A549 (cell line): Measurements from ENCODE around the gene PDCD1. TPM values are rescaled to one million over a fixed set of nuclear protein-coding genes. Genes with fewer than 3 reads are reported as not detected.

Source experiments
- ATAC-seq, 2 experiments: fragments of 200-7000 bp in 1 of 2; fragments of >200 bp in 1 of 2; cut with Nextera tagmentation in 1 of 2; cut with Tn5 transposase in 1 of 2; 3 replicates each; pipeline versions ENCODE4 v1.8.0 to v1.9.1; 2018 to 2020; ENCODE audit warnings: mild to moderate bottlenecking in 1 of 2, moderate library complexity in 1 of 2
- CTCF ChIA-PET: fragments of 300-600 bp; sonication (Branson Sonifier 250); formaldehyde crosslinking; extraction: SDS; loops from one replicate; lab custom pipeline; 2021; ENCODE audit warnings: antibody characterized with exemption, inconsistent platforms; lab: Yijun Ruan, JAX
- POLR2A ChIA-PET: fragments of 350-600 bp; formaldehyde crosslinking; extraction: SDS; loops from one replicate; lab custom pipeline; 2021; ENCODE audit warnings: antibody characterized with exemption, inconsistent platforms; lab: Yijun Ruan, JAX
- DNase-seq, 2 experiments: peaks; one replicate each; pipeline versions ENCODE4 v3.0.0 to v3.0.0-alpha.2; 2011 to 2016; ENCODE audit warnings: low read depth in 1 of 2, low spot score in 1 of 2
- FAIRE-seq: peaks from 2 replicates; lab custom pipeline; 2011; peaks lifted over from hg19 to GRCh38; lab: Jason Lieb, UNC
- H3K27ac ChIP-seq, 2 experiments: fragments of >200 bp; sonication (Bioruptor Twin); formaldehyde crosslinking; 3 replicates each; pipeline ENCODE4 v1.5.1; 2016 to 2017
- H3K4me1 ChIP-seq: fragments of >200 bp; sonication (Bioruptor Twin); formaldehyde crosslinking; 3 replicates; pipeline ENCODE4 v1.6.1; 2016
- H3K4me2 ChIP-seq: fragments of >200 bp; sonication (Bioruptor Twin); formaldehyde crosslinking; 3 replicates; pipeline ENCODE4 v1.6.1; 2016
- H3K4me3 ChIP-seq: fragments of >200 bp; sonication (Bioruptor Twin); formaldehyde crosslinking; 3 replicates; pipeline ENCODE4 v1.5.1; 2016
- H3K9me3 ChIP-seq: fragments of >200 bp; sonication (Bioruptor Twin); formaldehyde crosslinking; 3 replicates; pipeline ENCODE4 v1.6.1; 2016
- BCL3 ChIP-seq: fragments of >200 bp; sonication (Bioruptor Twin); formaldehyde crosslinking; IDR thresholded peaks from 3 replicates; pipeline ENCODE4 v1.6.1; 2016
- CBX8 ChIP-seq: fragments of 200-600 bp; sonication (generic); IDR thresholded peaks from 2 replicates; pipeline ENCODE4 v1.6.1; 2016
- CHD4 ChIP-seq: fragments of 200-600 bp; sonication (generic); IDR thresholded peaks from 2 replicates; pipeline ENCODE4 v1.6.1; 2016; ENCODE audit warnings: antibody characterized with exemption, mild to moderate bottlenecking, borderline replicate concordance
- EHMT2 ChIP-seq: fragments of 200-600 bp; sonication (generic); IDR thresholded peaks from 2 replicates; pipeline ENCODE4 v1.6.1; 2016; ENCODE audit warnings: antibody characterized with exemption, low read depth, mild to moderate bottlenecking, moderate library complexity
- EP300 ChIP-seq, 2 experiments: fragments of >200 bp; sonication (Bioruptor Twin); formaldehyde crosslinking; IDR thresholded peaks; 2 replicates in 1 of 2; 3 replicates in 1 of 2; pipeline ENCODE4 v1.6.1; 2016 to 2017
- HDAC2 ChIP-seq: fragments of 200-600 bp; sonication (generic); IDR thresholded peaks from 2 replicates; pipeline ENCODE4 v1.6.1; 2016
- HEYL ChIP-seq: fragments of 250-450 bp; sonication (Bioruptor Pico); IDR thresholded peaks from 2 replicates; pipeline ENCODE4 v1.8.0; 2021; ENCODE audit warnings: mild to moderate bottlenecking, moderate library complexity
- HMGXB4 ChIP-seq: fragments of 250-450 bp; sonication (Bioruptor Pico); IDR thresholded peaks from 2 replicates; pipeline ENCODE4 v1.5.0; 2021; ENCODE audit warnings: mild to moderate bottlenecking, moderate library complexity, borderline replicate concordance
- HOXB5 ChIP-seq: fragments of 250-450 bp; sonication (Bioruptor Pico); IDR thresholded peaks from 2 replicates; pipeline ENCODE4 v1.5.0; 2020; ENCODE audit warnings: mild to moderate bottlenecking, moderate library complexity
- KDM5A ChIP-seq: fragments of 200-600 bp; sonication (generic); IDR thresholded peaks from 2 replicates; pipeline ENCODE4 v1.6.1; 2016; ENCODE audit warnings: antibody characterized with exemption, mild to moderate bottlenecking
- MAZ ChIP-seq: fragments of 150-350 bp; IDR thresholded peaks from 2 replicates; pipeline ENCODE4 v1.6.1; 2014; ENCODE audit warnings: antibody characterized with exemption, low read depth, low read length, borderline replicate concordance
- POLR2AphosphoS2 ChIP-seq: conservative IDR thresholded peaks from 2 replicates; pipeline ENCODE4 v1.6.1; 2012; ENCODE audit warnings: low read length, improper control_type of control experiment, inconsistent platforms
- RFX5 ChIP-seq: fragments of 450-650 bp; IDR thresholded peaks from 2 replicates; pipeline ENCODE4 v1.7.1; 2014; ENCODE audit warnings: antibody characterized with exemption, mild to moderate bottlenecking, moderate library complexity
- RNF2 ChIP-seq: fragments of 200-600 bp; sonication (generic); IDR thresholded peaks from 2 replicates; pipeline ENCODE4 v1.6.1; 2016; ENCODE audit warnings: low read depth, mild to moderate bottlenecking, antibody characterized with exemption, moderate library complexity, borderline replicate concordance
- WGBS: methylation state at CpG from one replicate; pipeline ENCODE4 v1.1.6; 2017; ENCODE audit errors: missing lambda C conversion rate; 5-methylcytosine and 5-hydroxymethylcytosine counted together
- polyA plus RNA-seq, 4 experiments: library from polyadenylated mRNA; depleted of rRNA in 3 of 4; stranded (reverse); fragments of >200 nt; fragmentation: RNase III in 1 of 4; extraction: RNeasy Plus Mini Kit Qiagen cat#74134 plus additional on column Dnase treatment in 1 of 4; gene quantifications; 2 replicates in 3 of 4; 3 replicates in 1 of 4; pipeline ENCODE4 v1.2.3, GENCODE V29; 2011 to 2017

The PDCD1 gene
- polyA plus RNA-seq, 2 of the 4 experiments (the other 2 are of a cell fraction), result not detected

GRCh38 chr2:241814643-241815476 is 43.8 kb downstream of the PDCD1 start:
- Histone ChIP-seq H3K4me2 (no peak overlapping the region), H3K27ac (no peak overlapping the region), H3K4me1 (no peaks in the 10 kb centered on the region), H3K4me3 (no peak overlapping the region), H3K9me3 (no peaks in the 10 kb centered on the region)
- POLR2A ChIA-PET, result no interaction called here
- WGBS, result 64% methylated on average over 27 of the region's 52 CpGs
- CTCF ChIA-PET, result no interaction called here
- ATAC-seq, result peak; percentile 16 to 66; a peak in 5 of 6 replicates
- DNase-seq, result no peak
- TF ChIP-seq HEYL (CRISPR knock-in tag) (no peak), HOXB5 (CRISPR knock-in tag) (no peak), CBX8 (no peak), EHMT2 (no peak), CHD4 (no peak), KDM5A (no peak), RFX5 (no peak), HDAC2 (no peak), BCL3 (no peak), MAZ (no peak), RNF2 (no peak), EP300 (IDR thresholded peaks at IDR 0.05) (no peak)
- no peak for FAIRE-seq

- Histone ChIP-seq H3K27ac (no peak overlapping the region), H3K4me3 (no peak overlapping the region), H3K9me3 (no peaks in the 10 kb centered on the region), H3K4me2 (no peak overlapping the region), H3K4me1 (no peaks in the 10 kb centered on the region)
- no peak for FAIRE-seq
- no peak for DNase-seq
- ChIA-PET POLR2A (no interaction called here), CTCF (interaction anchor here (1.3 kb wide), 1 partner anchor 20 kb away, joined by 3 read pairs; no protein-coding TSS in a partner anchor)
- no peak for TF ChIP-seq POLR2AphosphoS2
- peak in 1 of 2 experiments; percentile 2; a peak in 1 of 6 replicates for ATAC-seq
- WGBS, result 80% methylated on average over 8 of the region's 17 CpGs
Measured at GRCh38 chr2:241814393-241814642, 44.4 kb downstream of the PDCD1 start.

- 37% methylated on average over 7 of the region's 20 CpGs for WGBS
- DNase-seq (no peak), ATAC-seq (no peak), FAIRE-seq (no peak)
- no peak for TF ChIP-seq HMGXB4 (CRISPR knock-in tag)
- no peaks in the 10 kb centered on the region for H3K4me1 ChIP-seq
- no peak overlapping the region for H3K27ac ChIP-seq
- H3K4me2 ChIP-seq, result no peak overlapping the region
- POLR2A ChIA-PET, result no interaction called here
- CTCF ChIA-PET, result interaction anchor here (0.6 to 1.3 kb wide), 2 partner anchors 19 to 567 kb away, joined by 3 read pairs; no protein-coding TSS in a partner anchor
- no peak overlapping the region for H3K4me3 ChIP-seq
- no peaks in the 10 kb centered on the region for H3K9me3 ChIP-seq
Measured at GRCh38 chr2:241813644-241814392, 44.9 kb downstream of the PDCD1 start.
